ENCODE measurements around the gene TNFRSF8. TPM values are rescaled to one million over a fixed set of nuclear protein-coding genes. Genes with fewer than 3 reads are reported as not detected.

TNFRSF8 gene
- total and polyA plus RNA-seq, 7 donors: 0.25 to 0.86 (median 0.49) TPM

- peak; percentile 43 for TF ChIP-seq CTCF (IDR thresholded peaks at IDR 0.05)
- Histone ChIP-seq H3K4me3 (no peak overlapping the region), H3K36me3 (ENCODE audit: insufficient read depth in 1 of 2, low read depth in 1 of 2) (no peaks in the 10 kb centered on the region), H3K27ac (no peak overlapping the region), H3K27me3 (ENCODE audit: insufficient read depth in 3 of 3, low read length in 2 of 3) (peaks cover 0 to 20% (median 9%) of the 10 kb centered on the region in 3 donors), H3K9me3 (no peaks in the 10 kb centered on the region), H3K4me1 (no peaks in the 10 kb centered on the region)
- intact Hi-C loops (cut with DNase I): no loop called here
- DNase-seq: no peak
- peak in 2 of 4 donors; percentile 53 to 57 for ATAC-seq
- WGBS, 3 donors: 31 to 34% (median 32%) methylated on average over 23 of the region's 23 CpGs
Measured at GRCh38 chr1:12078938-12079861, 16.1 kb downstream of the TNFRSF8 start.

- no peak for TF ChIP-seq CTCF (IDR thresholded peaks at IDR 0.05)
- DNase-seq (no peak), ATAC-seq (no peak)
- Histone ChIP-seq H3K27ac (no peak overlapping the region), H3K9me3 (no peaks in the 10 kb centered on the region), H3K4me1 (no peaks in the 10 kb centered on the region), H3K36me3 (ENCODE audit: insufficient read depth in 1 of 2, low read depth in 1 of 2) (no peaks in the 10 kb centered on the region), H3K4me3 (no peak overlapping the region), H3K27me3 (ENCODE audit: insufficient read depth in 3 of 3, low read length in 2 of 3) (peaks cover 0 to 20% (median 9%) of the 10 kb centered on the region in 3 donors)
- intact Hi-C loops (cut with DNase I): no loop called here
- WGBS, 3 donors: 49 to 64% (median 51%) methylated on average over 6 of the region's 6 CpGs
Measured at GRCh38 chr1:12080156-12080555, 17.1 kb downstream of the TNFRSF8 start.

GRCh38 chr1:12080773-12081556, 17.9 kb downstream of the TNFRSF8 start:
- DNase-seq: no peak
- Histone ChIP-seq H3K27me3 (ENCODE audit: insufficient read depth in 3 of 3, low read length in 2 of 3) (peaks cover 0 to 20% (median 9%) of the 10 kb centered on the region in 3 donors), H3K27ac (no peak overlapping the region), H3K36me3 (ENCODE audit: insufficient read depth in 1 of 2, low read depth in 1 of 2) (no peaks in the 10 kb centered on the region), H3K9me3 (no peaks in the 10 kb centered on the region), H3K4me3 (no peak overlapping the region), H3K4me1 (no peaks in the 10 kb centered on the region)
- TF ChIP-seq CTCF (IDR thresholded peaks at IDR 0.05): no peak
- intact Hi-C loops (cut with DNase I): no loop called here
- 94 to 96% (median 95%) methylated on average over 9 of the region's 9 CpGs for WGBS, 3 donors
- ATAC-seq: no peak

GRCh38 chr1:12081648-12082396, 18.7 kb downstream of the TNFRSF8 start:
- Histone ChIP-seq H3K36me3 (ENCODE audit: insufficient read depth in 1 of 2, low read depth in 1 of 2) (no peaks in the 10 kb centered on the region), H3K9me3 (no peaks in the 10 kb centered on the region), H3K4me1 (no peaks in the 10 kb centered on the region), H3K27me3 (ENCODE audit: insufficient read depth in 3 of 3, low read length in 2 of 3) (peaks cover 0 to 15% (median 9%) of the 10 kb centered on the region in 3 donors), H3K4me3 (no peak overlapping the region), H3K27ac (no peak overlapping the region)
- 86 to 92% (median 90%) methylated on average over 7 of the region's 7 CpGs for WGBS, 3 donors
- intact Hi-C loops (cut with DNase I): no loop called here
- no peak for TF ChIP-seq CTCF (IDR thresholded peaks at IDR 0.05)
- ATAC-seq (no peak), DNase-seq (no peak)
